A549 (cell line): ENCODE measurements around the gene TMEM163. TPM values are rescaled to one million over a fixed set of nuclear protein-coding genes. Genes with fewer than 3 reads are reported as not detected.

ENCODE experiments used
- ATAC-seq, 2 experiments: fragments of 200-7000 bp in 1 of 2; fragments of >200 bp in 1 of 2; cut with Nextera tagmentation in 1 of 2; cut with Tn5 transposase in 1 of 2; 3 replicates each; pipeline versions ENCODE4 v1.8.0 to v1.9.1; 2018 to 2020; ENCODE audit warnings: mild to moderate bottlenecking in 1 of 2, moderate library complexity in 1 of 2
- CTCF ChIA-PET: fragments of 300-600 bp; sonication (Branson Sonifier 250); formaldehyde crosslinking; extraction: SDS; loops from one replicate; lab custom pipeline; 2021; ENCODE audit warnings: antibody characterized with exemption, inconsistent platforms; lab: Yijun Ruan, JAX
- POLR2A ChIA-PET: fragments of 350-600 bp; formaldehyde crosslinking; extraction: SDS; loops from one replicate; lab custom pipeline; 2021; ENCODE audit warnings: antibody characterized with exemption, inconsistent platforms; lab: Yijun Ruan, JAX
- DNase-seq, 2 experiments: peaks; one replicate each; pipeline versions ENCODE4 v3.0.0 to v3.0.0-alpha.2; 2011 to 2016; ENCODE audit warnings: low read depth in 1 of 2, low spot score in 1 of 2
- FAIRE-seq: peaks from 2 replicates; lab custom pipeline; 2011; peaks lifted over from hg19 to GRCh38; lab: Jason Lieb, UNC
- H3K27ac ChIP-seq, 2 experiments: fragments of >200 bp; sonication (Bioruptor Twin); formaldehyde crosslinking; 3 replicates each; pipeline ENCODE4 v1.5.1; 2016 to 2017
- H3K4me1 ChIP-seq: fragments of >200 bp; sonication (Bioruptor Twin); formaldehyde crosslinking; 3 replicates; pipeline ENCODE4 v1.6.1; 2016
- H3K4me2 ChIP-seq: fragments of >200 bp; sonication (Bioruptor Twin); formaldehyde crosslinking; 3 replicates; pipeline ENCODE4 v1.6.1; 2016
- H3K4me3 ChIP-seq: fragments of >200 bp; sonication (Bioruptor Twin); formaldehyde crosslinking; 3 replicates; pipeline ENCODE4 v1.5.1; 2016
- H3K9me3 ChIP-seq: fragments of >200 bp; sonication (Bioruptor Twin); formaldehyde crosslinking; 3 replicates; pipeline ENCODE4 v1.6.1; 2016
- ATOH8 ChIP-seq: fragments of 250-450 bp; sonication (Bioruptor Pico); IDR thresholded peaks from 2 replicates; pipeline ENCODE4 v1.5.0; 2020; ENCODE audit warnings: low read depth, mild to moderate bottlenecking, moderate library complexity
- BCL3 ChIP-seq: fragments of >200 bp; sonication (Bioruptor Twin); formaldehyde crosslinking; IDR thresholded peaks from 3 replicates; pipeline ENCODE4 v1.6.1; 2016
- BHLHE40 ChIP-seq: IDR thresholded peaks from 2 replicates; pipeline ENCODE4 v1.6.1; 2012; ENCODE audit warnings: low read depth, low read length, inconsistent platforms
- CBX8 ChIP-seq: fragments of 200-600 bp; sonication (generic); IDR thresholded peaks from 2 replicates; pipeline ENCODE4 v1.6.1; 2016
- CHD4 ChIP-seq: fragments of 200-600 bp; sonication (generic); IDR thresholded peaks from 2 replicates; pipeline ENCODE4 v1.6.1; 2016; ENCODE audit warnings: antibody characterized with exemption, mild to moderate bottlenecking, borderline replicate concordance
- CTCF ChIP-seq: fragments of >200 bp; sonication (Bioruptor Twin); formaldehyde crosslinking; IDR thresholded peaks from 3 replicates; pipeline ENCODE4 v1.5.1; 2016
- E2F6 ChIP-seq: IDR thresholded peaks from 2 replicates; pipeline ENCODE4 v1.6.1; 2012; ENCODE audit warnings: low read depth, borderline replicate concordance
- EHF ChIP-seq: fragments of 250-450 bp; sonication (Bioruptor Pico); IDR thresholded peaks from 2 replicates; pipeline ENCODE4 v1.5.0; 2020; ENCODE audit warnings: mild to moderate bottlenecking
- GATA3 ChIP-seq: IDR thresholded peaks from 2 replicates; pipeline ENCODE4 v1.6.1; 2012; ENCODE audit warnings: borderline replicate concordance
- HES2 ChIP-seq: fragments of >200 bp; sonication (Bioruptor Twin); formaldehyde crosslinking; IDR thresholded peaks from 2 replicates; pipeline ENCODE4 v1.6.1; 2016
- HEYL ChIP-seq: fragments of 250-450 bp; sonication (Bioruptor Pico); IDR thresholded peaks from 2 replicates; pipeline ENCODE4 v1.8.0; 2021; ENCODE audit warnings: mild to moderate bottlenecking, moderate library complexity
- HOXB13 ChIP-seq: fragments of 250-450 bp; sonication (Bioruptor Pico); IDR thresholded peaks from 2 replicates; pipeline ENCODE4 v1.5.0; 2020; ENCODE audit warnings: low read depth, mild to moderate bottlenecking, moderate library complexity
- HOXB5 ChIP-seq: fragments of 250-450 bp; sonication (Bioruptor Pico); IDR thresholded peaks from 2 replicates; pipeline ENCODE4 v1.5.0; 2020; ENCODE audit warnings: mild to moderate bottlenecking, moderate library complexity
- JUN ChIP-seq, 2 experiments: fragments of >200 bp; sonication (Bioruptor Twin); formaldehyde crosslinking; IDR thresholded peaks; 2 replicates in 1 of 2; 3 replicates in 1 of 2; pipeline ENCODE4 v1.6.1; 2016 to 2017
- JUNB ChIP-seq: fragments of >200 bp; sonication (Bioruptor Twin); formaldehyde crosslinking; IDR thresholded peaks from 2 replicates; pipeline ENCODE4 v1.6.1; 2016
- MAFK ChIP-seq: fragments of 450-650 bp; IDR thresholded peaks from 2 replicates; pipeline ENCODE4 v1.6.1; 2014; ENCODE audit not compliant: partially characterized antibody
- MAZ ChIP-seq: fragments of 150-350 bp; IDR thresholded peaks from 2 replicates; pipeline ENCODE4 v1.6.1; 2014; ENCODE audit warnings: antibody characterized with exemption, low read depth, low read length, borderline replicate concordance
- MYC ChIP-seq: IDR thresholded peaks from 2 replicates; pipeline ENCODE4 v1.6.1; 2012; ENCODE audit warnings: mild to moderate bottlenecking, inconsistent platforms, low read length, improper control_type of control experiment, borderline replicate concordance
- NFE2L2 ChIP-seq: fragments of 150-350 bp; conservative IDR thresholded peaks from 2 replicates; pipeline ENCODE4 v1.6.1; 2014; ENCODE audit warnings: low read length
- NPAS2 ChIP-seq: fragments of 250-450 bp; sonication (Bioruptor Pico); IDR thresholded peaks from 2 replicates; pipeline ENCODE4 v1.8.0; 2022; ENCODE audit warnings: mild to moderate bottlenecking, moderate library complexity, borderline replicate concordance
- NR3C1 ChIP-seq: fragments of >200 bp; sonication (Bioruptor Twin); formaldehyde crosslinking; IDR thresholded peaks from 3 replicates; pipeline ENCODE4 v1.6.1; 2017
- POLR2A ChIP-seq: IDR thresholded peaks from 2 replicates; pipeline ENCODE4 v1.6.1; 2012; ENCODE audit warnings: mild to moderate bottlenecking, low read length
- RARB ChIP-seq: fragments of 250-450 bp; sonication (Bioruptor Pico); IDR thresholded peaks from 2 replicates; pipeline ENCODE4 v1.8.0; 2021; ENCODE audit warnings: mild to moderate bottlenecking, moderate library complexity
- RCOR1 ChIP-seq: fragments of 150-350 bp; IDR thresholded peaks from 2 replicates; pipeline ENCODE4 v1.6.1; 2014; ENCODE audit warnings: antibody characterized with exemption, low read length, low read depth
- REST ChIP-seq: fragments of 200-600 bp; sonication (generic); IDR thresholded peaks from 2 replicates; pipeline ENCODE4 v1.6.1; 2016; ENCODE audit warnings: antibody characterized with exemption, mild to moderate bottlenecking, moderate library complexity
- RFX5 ChIP-seq: fragments of 450-650 bp; IDR thresholded peaks from 2 replicates; pipeline ENCODE4 v1.7.1; 2014; ENCODE audit warnings: antibody characterized with exemption, mild to moderate bottlenecking, moderate library complexity
- TFCP2L1 ChIP-seq: fragments of 250-450 bp; sonication (Bioruptor Pico); IDR thresholded peaks from 2 replicates; pipeline ENCODE4 v1.5.0; 2021; ENCODE audit warnings: mild to moderate bottlenecking
- ZC3H11A ChIP-seq: fragments of 450-650 bp; IDR thresholded peaks from 2 replicates; pipeline ENCODE4 v1.6.1; 2014; ENCODE audit warnings: antibody characterized with exemption, mild to moderate bottlenecking
- ZSCAN20 ChIP-seq: fragments of 250-450 bp; sonication (Bioruptor Pico); IDR thresholded peaks from 2 replicates; pipeline ENCODE4 v1.8.0; 2022; ENCODE audit warnings: mild to moderate bottlenecking, moderate library complexity
- whole genome bisulfite sequencing: methylation state at CpG from one replicate; pipeline ENCODE4 v1.1.6; 2017; ENCODE audit errors: missing lambda C conversion rate; 5-methylcytosine and 5-hydroxymethylcytosine counted together
- polyA plus RNA-seq, 4 experiments: library from polyadenylated mRNA; depleted of rRNA in 3 of 4; stranded (reverse); fragments of >200 nt; fragmentation: RNase III in 1 of 4; extraction: RNeasy Plus Mini Kit Qiagen cat#74134 plus additional on column Dnase treatment in 1 of 4; gene quantifications; 2 replicates in 3 of 4; 3 replicates in 1 of 4; pipeline ENCODE4 v1.2.3, GENCODE V29; 2011 to 2017

Gene TMEM163
- polyA plus RNA-seq, 2 of the 4 experiments (the other 2 are of a cell fraction) = not detected

GRCh38 chr2:134429886-134430285 is 288.9 kb downstream of the TMEM163 start (continued):
- no peak for TF ChIP-seq REST
- no peak for TF ChIP-seq GATA3
- TF ChIP-seq ZSCAN20 (CRISPR knock-in tag) = no peak
- no peak for TF ChIP-seq TFCP2L1 (CRISPR knock-in tag)
- no peak for TF ChIP-seq RFX5
- TF ChIP-seq NR3C1 = no peak

GRCh38 chr2:134426721-134427120 is 292.1 kb downstream of the TMEM163 start:
- no peak overlapping the region for H3K4me2 ChIP-seq
- FAIRE-seq (no peak), ATAC-seq (no peak)
- peaks cover 11% of the 10 kb centered on the region for H3K4me1 ChIP-seq
- TF ChIP-seq BHLHE40 (no peak), RARB (CRISPR knock-in tag) (no peak), ZC3H11A (no peak), CBX8 (no peak), POLR2A (no peak), MAZ (no peak), JUNB (no peak)
- TF ChIP-seq, all 56 proteins: peak for 0
- WGBS = 91% methylated on average over 3 of the region's 3 CpGs
- CTCF ChIA-PET = interaction anchor here (0.8 to 1.9 kb wide), 4 partner anchors 15 to 542 kb away, joined by 3 to 8 read pairs (median 3); no protein-coding TSS in a partner anchor
- Histone ChIP-seq H3K9me3 (no peaks in the 10 kb centered on the region), H3K27ac (no peak overlapping the region), H3K4me3 (no peak overlapping the region)
- DNase-seq = no peak
- POLR2A ChIA-PET = no interaction called here

GRCh38 chr2:134425724-134426496 is 292.9 kb downstream of the TMEM163 start:
- no peak for DNase-seq
- H3K4me2 ChIP-seq = no peak overlapping the region
- POLR2A ChIA-PET = no interaction called here
- H3K9me3 ChIP-seq = no peaks in the 10 kb centered on the region
- ATAC-seq = no peak
- FAIRE-seq = no peak
- WGBS = 94% methylated on average over 6 of the region's 6 CpGs
- H3K4me1 ChIP-seq = peaks cover 3% of the 10 kb centered on the region; the same call in 1 of the 3 replicates
- CTCF ChIA-PET = no interaction called here
- no peak overlapping the region for H3K27ac ChIP-seq
- H3K4me3 ChIP-seq = no peak overlapping the region
- TF ChIP-seq ATOH8 (CRISPR knock-in tag) (no peak), CHD4 (no peak), HEYL (CRISPR knock-in tag) (no peak), RCOR1 (no peak), MYC (no peak), HOXB5 (CRISPR knock-in tag) (no peak), NPAS2 (CRISPR knock-in tag) (no peak), HES2 (no peak), JUN (IDR thresholded peaks at IDR 0.05) (no peak), RARB (CRISPR knock-in tag) (no peak), BCL3 (no peak), EHF (CRISPR knock-in tag) (no peak), CTCF (no peak), NFE2L2 (no peak), HOXB13 (CRISPR knock-in tag) (no peak), E2F6 (no peak), MAFK (no peak)
